HG02588 (cell line): ENCODE results near the gene PPIB.

Source experiments
- ATAC-seq: cut with Tn5 transposase; IDR thresholded peaks from one replicate; pipeline ENCODE4 v1.9.1; 2021; ENCODE audit warnings: mild to moderate bottlenecking, moderate library complexity; ENCODE audit not compliant: unreplicated experiment

PPIB gene

GRCh38 chr15:64162869-64163658 lies at the start of gene PPIB:
Gene PPIB, minus strand, starts transcription at chr15:64163022. Its CDS starts 36 bp downstream, at chr15:64162986.
- ATAC-seq, result peak; percentile 91

- ATAC-seq, result no peak
Measured at GRCh38 chr15:64211696-64212095, 48.9 kb upstream of the PPIB start.

GRCh38 chr15:64210371-64210770 lies 47.5 kb upstream of the PPIB start:
- no peak for ATAC-seq

- ATAC-seq, result no peak
Measured at GRCh38 chr15:64209680-64210334, 47.0 kb upstream of the PPIB start.

- no peak for ATAC-seq
Measured at GRCh38 chr15:64205202-64205601, 42.4 kb upstream of the PPIB start.

GRCh38 chr15:64197425-64197824 lies 34.6 kb upstream of the PPIB start:
- no peak for ATAC-seq

- ATAC-seq, result no peak
Measured at GRCh38 chr15:64193971-64194370, 31.1 kb upstream of the PPIB start.

GRCh38 chr15:64191971-64192830 lies 29.4 kb upstream of the PPIB start:
- ATAC-seq, result no peak

GRCh38 chr15:64187396-64188191 lies 24.8 kb upstream of the PPIB start:
- ATAC-seq, result no peak

GRCh38 chr15:64185146-64185911 lies 22.5 kb upstream of the PPIB start:
- ATAC-seq, result no peak

GRCh38 chr15:64182859-64183370 lies 20.1 kb upstream of the PPIB start:
- ATAC-seq, result no peak

GRCh38 chr15:64180235-64180824 lies 17.5 kb upstream of the PPIB start:
- no peak for ATAC-seq

GRCh38 chr15:64166102-64166890 lies 3.5 kb upstream of the PPIB start:
- no peak for ATAC-seq

GRCh38 chr15:64164436-64164835 lies 1.6 kb upstream of the PPIB start:
- no peak for ATAC-seq

- peak; percentile 2 for ATAC-seq
Measured at GRCh38 chr15:64163659-64164362, 989 bp upstream of the PPIB start.

GRCh38 chr15:64162478-64162868 lies 349 bp downstream of the PPIB start:
- ATAC-seq, result peak; percentile 11

GRCh38 chr15:64161688-64162477 lies 939 bp downstream of the PPIB start:
- ATAC-seq, result no peak
